Peyer's patch (tissue), 4 donors: ENCODE data around the gene RAD51B. TPM values are rescaled to one million over a fixed set of nuclear protein-coding genes. Genes with fewer than 3 reads are reported as not detected.

Experiments used
- DNase-seq, 3 donors: peaks; one replicate each; pipeline ENCODE4 v3.0.0-alpha.2; 2017 to 2019
- H3K27ac ChIP-seq, 4 donors: fragments of 200-600 bp; sonication (generic); one replicate each; pipeline ENCODE4 v1.5.1; 2016 to 2019
- H3K27me3 ChIP-seq, 2 donors: fragments of 200-600 bp; sonication (generic); one replicate each; pipeline ENCODE4 v1.5.1; 2019
- H3K36me3 ChIP-seq, 3 donors: fragments of 200-600 bp; sonication (generic); one replicate each; pipeline ENCODE4 v1.5.1; 2016 to 2019
- H3K4me1 ChIP-seq, 4 donors: fragments of 200-600 bp; sonication (generic); one replicate each; pipeline ENCODE4 v1.5.1; 2016 to 2019
- H3K4me3 ChIP-seq, 4 donors: fragments of 200-600 bp; sonication (generic); 1 replicate in 3 of 4; 2 replicates in 1 of 4; pipeline ENCODE4 v1.5.1; 2016 to 2019; ENCODE audit warnings: mild to moderate bottlenecking in 1 of 4
- H3K9me3 ChIP-seq, 4 donors: fragments of 200-600 bp; sonication (generic); one replicate each; pipeline ENCODE4 v1.5.1; 2016 to 2019; ENCODE audit warnings: mild to moderate bottlenecking in 1 of 4
- POLR2A ChIP-seq, 2 donors: fragments of 450-650 bp; IDR thresholded peaks; one replicate each; pipeline ENCODE4 v1.5.1; 2017; ENCODE audit warnings: antibody characterized with exemption in 2 of 2, mild to moderate bottlenecking in 2 of 2, moderate library complexity in 2 of 2
- total RNA-seq, 4 donors: library from RNA; depleted of rRNA; stranded (reverse); fragments of >200 nt; gene quantifications; one replicate each; pipeline ENCODE4 v1.1.0, GENCODE V29; 2016
- TF ChIP-seq, protein P1 (sequence below), 6 experiments: fragments of 450-650 bp in 4 of 6; fragments of 200-600 bp in 2 of 6; sonication (generic) in 1 of 6; IDR thresholded peaks; one replicate each; pipeline ENCODE4 v1.5.1; 2017 to 2019; ENCODE audit warnings: antibody characterized with exemption in 6 of 6, mild to moderate bottlenecking in 3 of 6, moderate library complexity in 1 of 6

Gene RAD51B
- total RNA-seq, 4 donors from 2014 or later, result 12.6 to 103 (median 33.1) TPM

DNA sequence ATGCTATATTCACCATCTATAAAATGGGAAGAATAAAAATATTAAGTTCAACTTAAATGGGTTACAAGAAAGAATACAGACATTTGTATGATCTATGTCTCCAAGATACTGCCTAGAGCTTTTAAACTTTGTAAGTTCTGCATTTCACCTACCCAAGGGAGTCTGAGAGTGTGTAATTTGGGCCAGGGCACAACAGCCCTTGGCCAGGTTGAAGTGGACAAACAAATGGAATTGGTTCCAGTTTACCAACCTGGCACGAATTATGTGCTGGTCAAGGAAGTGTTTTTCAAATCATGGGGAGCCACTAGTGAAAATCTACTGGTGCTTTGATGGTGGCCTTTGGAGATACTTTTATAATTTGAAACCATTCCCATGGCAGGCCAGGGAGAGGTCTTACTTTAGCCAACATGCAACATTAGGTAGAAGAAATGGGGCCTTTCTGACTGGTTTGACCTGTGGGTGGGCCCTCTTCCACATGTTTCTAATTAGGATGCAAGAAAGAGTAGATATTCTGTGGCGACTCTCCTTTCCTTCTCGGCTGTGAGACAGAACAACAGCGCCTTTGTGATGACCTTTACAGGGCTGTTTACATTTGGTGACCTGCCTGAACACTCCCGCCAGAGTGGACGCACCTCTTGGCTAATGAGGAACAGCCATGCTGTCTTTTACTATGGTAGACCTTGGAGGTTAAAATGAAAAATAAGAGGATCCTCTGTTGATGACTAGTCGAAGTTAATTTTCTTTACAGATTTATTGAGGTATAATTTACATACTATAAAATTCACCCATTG, 496.7 kb downstream of the RAD51B start:
- Histone ChIP-seq H3K27me3 (no peaks in the 10 kb centered on the region), H3K27ac (no peak overlapping the region), H3K4me3 (no peak overlapping the region), H3K9me3 (no peaks in the 10 kb centered on the region), H3K4me1 (peaks cover 0 to 5% (median 0%) of the 10 kb centered on the region in 4 donors), H3K36me3 (no peaks in the 10 kb centered on the region)
- DNase-seq, result no peak
- TF ChIP-seq, protein P1, sequence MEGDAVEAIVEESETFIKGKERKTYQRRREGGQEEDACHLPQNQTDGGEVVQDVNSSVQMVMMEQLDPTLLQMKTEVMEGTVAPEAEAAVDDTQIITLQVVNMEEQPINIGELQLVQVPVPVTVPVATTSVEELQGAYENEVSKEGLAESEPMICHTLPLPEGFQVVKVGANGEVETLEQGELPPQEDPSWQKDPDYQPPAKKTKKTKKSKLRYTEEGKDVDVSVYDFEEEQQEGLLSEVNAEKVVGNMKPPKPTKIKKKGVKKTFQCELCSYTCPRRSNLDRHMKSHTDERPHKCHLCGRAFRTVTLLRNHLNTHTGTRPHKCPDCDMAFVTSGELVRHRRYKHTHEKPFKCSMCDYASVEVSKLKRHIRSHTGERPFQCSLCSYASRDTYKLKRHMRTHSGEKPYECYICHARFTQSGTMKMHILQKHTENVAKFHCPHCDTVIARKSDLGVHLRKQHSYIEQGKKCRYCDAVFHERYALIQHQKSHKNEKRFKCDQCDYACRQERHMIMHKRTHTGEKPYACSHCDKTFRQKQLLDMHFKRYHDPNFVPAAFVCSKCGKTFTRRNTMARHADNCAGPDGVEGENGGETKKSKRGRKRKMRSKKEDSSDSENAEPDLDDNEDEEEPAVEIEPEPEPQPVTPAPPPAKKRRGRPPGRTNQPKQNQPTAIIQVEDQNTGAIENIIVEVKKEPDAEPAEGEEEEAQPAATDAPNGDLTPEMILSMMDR (IDR thresholded peaks at IDR 0.05), result no peak
- no peak for TF ChIP-seq POLR2A (IDR thresholded peaks at IDR 0.05)

DNA sequence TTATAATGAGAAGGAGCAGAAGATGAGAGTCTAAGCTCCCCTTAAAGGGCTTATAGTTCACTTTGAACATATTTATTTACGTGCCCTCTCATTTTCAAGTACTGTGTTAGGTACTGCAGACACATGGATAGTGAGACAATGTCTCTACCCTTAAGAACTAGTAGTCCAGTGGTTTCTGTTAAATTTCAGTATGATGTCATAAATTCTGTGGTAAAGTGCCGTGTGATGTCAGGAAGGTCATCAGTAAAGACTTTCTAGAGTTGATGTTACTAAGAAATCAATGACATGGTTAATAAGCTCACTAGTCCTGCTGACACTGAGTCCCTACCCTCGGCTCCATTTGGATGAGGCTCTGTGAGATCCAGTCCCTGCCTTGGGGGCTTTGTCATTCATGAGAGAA, 497.7 kb downstream of the RAD51B start:
- H3K27me3 ChIP-seq, result no peaks in the 10 kb centered on the region
- no peak for DNase-seq
- H3K27ac ChIP-seq, result no peak overlapping the region
- H3K36me3 ChIP-seq, result no peaks in the 10 kb centered on the region
- TF ChIP-seq, protein P1 (IDR thresholded peaks at IDR 0.05), result no peak
- no peak for TF ChIP-seq POLR2A (IDR thresholded peaks at IDR 0.05)
- peaks cover 0 to 5% (median 0%) of the 10 kb centered on the region in 4 donors for H3K4me1 ChIP-seq
- no peak overlapping the region for H3K4me3 ChIP-seq
- no peaks in the 10 kb centered on the region for H3K9me3 ChIP-seq

DNA sequence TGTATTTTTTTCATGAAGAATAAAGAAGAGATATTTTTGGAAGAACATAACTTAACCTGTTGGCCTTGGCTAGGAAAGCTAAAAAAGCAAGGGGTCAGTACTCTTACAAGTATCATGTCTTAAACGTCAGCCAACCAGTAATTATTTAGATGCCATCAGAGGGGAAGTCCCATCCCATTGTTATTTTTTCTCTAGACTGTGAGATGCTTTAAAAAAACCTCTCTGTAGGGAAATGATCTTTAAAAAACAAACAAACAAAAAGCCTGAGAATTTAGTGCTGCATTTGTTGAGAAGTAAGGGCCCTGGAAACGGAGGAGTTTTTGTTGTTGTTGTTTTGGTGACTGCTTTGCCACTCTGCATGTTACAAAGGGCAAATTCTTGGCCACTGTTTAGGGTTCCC, 499.2 kb downstream of the RAD51B start:
- TF ChIP-seq, protein P1 (IDR thresholded peaks at IDR 0.05), result no peak
- no peak for TF ChIP-seq POLR2A (IDR thresholded peaks at IDR 0.05)
- no peak for DNase-seq
- Histone ChIP-seq H3K36me3 (no peaks in the 10 kb centered on the region), H3K9me3 (no peaks in the 10 kb centered on the region), H3K27me3 (no peaks in the 10 kb centered on the region), H3K4me1 (no peaks in the 10 kb centered on the region), H3K27ac (no peak overlapping the region), H3K4me3 (no peak overlapping the region)

DNA sequence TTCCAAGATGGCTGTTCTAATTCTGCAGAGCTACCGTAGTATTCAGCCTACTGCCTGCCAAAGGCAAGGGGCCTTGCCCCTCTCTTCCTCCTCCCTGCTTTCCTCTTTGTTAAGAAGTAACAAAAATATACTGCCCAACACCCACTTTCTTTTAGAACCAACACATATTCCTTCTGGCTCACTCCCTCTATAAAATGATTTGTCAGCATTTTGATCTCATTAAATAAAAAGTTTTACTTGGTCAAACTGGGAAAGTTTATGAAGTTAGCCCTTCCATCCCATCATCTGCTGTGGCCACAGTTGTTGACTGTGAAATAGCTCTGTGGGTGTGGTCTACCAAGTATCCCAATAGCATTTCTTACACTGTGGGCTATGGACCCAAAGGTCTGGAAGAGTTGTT, 500.9 kb downstream of the RAD51B start:
- Histone ChIP-seq H3K9me3 (no peaks in the 10 kb centered on the region), H3K4me1 (no peaks in the 10 kb centered on the region), H3K4me3 (no peak overlapping the region), H3K36me3 (no peaks in the 10 kb centered on the region), H3K27ac (no peak overlapping the region), H3K27me3 (no peaks in the 10 kb centered on the region)
- no peak for DNase-seq
- no peak for TF ChIP-seq POLR2A (IDR thresholded peaks at IDR 0.05)
- TF ChIP-seq, protein P1 (IDR thresholded peaks at IDR 0.05), result no peak

DNA sequence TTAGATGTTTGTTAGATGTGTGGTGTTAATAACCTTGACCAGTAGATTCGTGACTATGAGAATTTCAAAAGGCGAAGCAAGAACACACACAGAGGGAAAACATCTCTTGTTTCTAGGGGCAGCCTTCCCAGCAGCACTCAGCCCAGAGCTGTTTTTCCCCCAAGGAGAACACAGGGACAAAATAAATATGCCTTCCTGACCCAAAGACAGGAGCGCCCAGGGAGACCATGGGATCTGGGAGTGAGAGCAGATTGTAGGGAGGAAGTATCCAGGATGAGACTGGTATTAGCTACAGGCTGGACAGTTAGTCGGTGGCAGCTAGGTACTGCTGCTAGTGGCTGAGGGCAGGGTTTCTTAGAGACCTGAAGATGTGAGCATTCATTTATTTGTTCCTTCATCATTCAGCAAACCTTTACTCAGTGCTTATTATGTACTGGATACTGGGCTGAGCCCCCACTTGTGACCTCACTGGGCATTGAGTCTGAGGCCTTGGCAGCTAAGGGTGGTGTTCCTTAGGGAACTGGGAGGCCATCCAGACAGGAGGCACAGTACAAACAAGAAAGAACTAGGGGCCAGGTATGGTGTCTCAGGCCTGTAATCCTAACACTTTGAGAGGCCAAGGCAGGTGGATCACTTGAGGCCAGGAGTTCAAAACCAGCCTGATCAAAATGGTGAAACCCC, 503.5 kb downstream of the RAD51B start:
- H3K9me3 ChIP-seq, result no peaks in the 10 kb centered on the region
- H3K4me3 ChIP-seq, result no peak overlapping the region
- no peak for DNase-seq
- no peaks in the 10 kb centered on the region for H3K27me3 ChIP-seq
- no peaks in the 10 kb centered on the region for H3K36me3 ChIP-seq
- TF ChIP-seq, protein P1 (IDR thresholded peaks at IDR 0.05), result no peak
- no peak for TF ChIP-seq POLR2A (IDR thresholded peaks at IDR 0.05)
- H3K4me1 ChIP-seq, result no peaks in the 10 kb centered on the region
- no peak overlapping the region for H3K27ac ChIP-seq
